Measurements from ENCODE around the gene DHFR2.

DNA sequence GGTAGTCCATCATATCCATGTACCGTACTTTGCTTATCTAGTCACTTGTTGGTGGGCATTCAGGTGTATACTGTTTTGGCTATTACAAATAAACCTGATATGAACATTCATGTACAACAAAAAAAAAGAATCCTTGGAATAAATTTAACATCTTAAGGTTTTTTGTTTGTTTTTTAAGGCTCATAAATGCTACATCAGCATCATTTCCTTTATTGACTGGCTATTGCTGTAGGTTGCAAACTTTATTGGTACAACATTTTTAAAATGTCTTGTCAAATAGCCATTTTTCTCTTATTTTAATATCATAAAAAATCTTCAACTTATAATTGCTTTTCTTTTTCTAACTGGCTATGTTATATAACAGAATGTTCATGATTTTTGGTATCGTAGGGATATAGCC, 16.2 kb downstream of the DHFR2 start:
- TF ChIP-seq, protein P1, sequence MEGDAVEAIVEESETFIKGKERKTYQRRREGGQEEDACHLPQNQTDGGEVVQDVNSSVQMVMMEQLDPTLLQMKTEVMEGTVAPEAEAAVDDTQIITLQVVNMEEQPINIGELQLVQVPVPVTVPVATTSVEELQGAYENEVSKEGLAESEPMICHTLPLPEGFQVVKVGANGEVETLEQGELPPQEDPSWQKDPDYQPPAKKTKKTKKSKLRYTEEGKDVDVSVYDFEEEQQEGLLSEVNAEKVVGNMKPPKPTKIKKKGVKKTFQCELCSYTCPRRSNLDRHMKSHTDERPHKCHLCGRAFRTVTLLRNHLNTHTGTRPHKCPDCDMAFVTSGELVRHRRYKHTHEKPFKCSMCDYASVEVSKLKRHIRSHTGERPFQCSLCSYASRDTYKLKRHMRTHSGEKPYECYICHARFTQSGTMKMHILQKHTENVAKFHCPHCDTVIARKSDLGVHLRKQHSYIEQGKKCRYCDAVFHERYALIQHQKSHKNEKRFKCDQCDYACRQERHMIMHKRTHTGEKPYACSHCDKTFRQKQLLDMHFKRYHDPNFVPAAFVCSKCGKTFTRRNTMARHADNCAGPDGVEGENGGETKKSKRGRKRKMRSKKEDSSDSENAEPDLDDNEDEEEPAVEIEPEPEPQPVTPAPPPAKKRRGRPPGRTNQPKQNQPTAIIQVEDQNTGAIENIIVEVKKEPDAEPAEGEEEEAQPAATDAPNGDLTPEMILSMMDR (IDR thresholded peaks at IDR 0.05), result no peak
- TF ChIP-seq POLR2A (IDR thresholded peaks at IDR 0.05), result no peak
